A549 (cell line): ENCODE results near the gene PHC2. TPM values are rescaled to one million over a fixed set of nuclear protein-coding genes. Genes with fewer than 3 reads are reported as not detected.

Experiments used
- ATAC-seq, 2 experiments: fragments of 200-7000 bp in 1 of 2; fragments of >200 bp in 1 of 2; cut with Nextera tagmentation in 1 of 2; cut with Tn5 transposase in 1 of 2; 3 replicates each; pipeline versions ENCODE4 v1.8.0 to v1.9.1; 2018 to 2020; ENCODE audit warnings: mild to moderate bottlenecking in 1 of 2, moderate library complexity in 1 of 2
- CTCF ChIA-PET: fragments of 300-600 bp; sonication (Branson Sonifier 250); formaldehyde crosslinking; extraction: SDS; loops from one replicate; lab custom pipeline; 2021; ENCODE audit warnings: antibody characterized with exemption, inconsistent platforms; lab: Yijun Ruan, JAX
- POLR2A ChIA-PET: fragments of 350-600 bp; formaldehyde crosslinking; extraction: SDS; loops from one replicate; lab custom pipeline; 2021; ENCODE audit warnings: antibody characterized with exemption, inconsistent platforms; lab: Yijun Ruan, JAX
- DNase-seq, 2 experiments: peaks; one replicate each; pipeline versions ENCODE4 v3.0.0 to v3.0.0-alpha.2; 2011 to 2016; ENCODE audit warnings: low read depth in 1 of 2, low spot score in 1 of 2
- FAIRE-seq: peaks from 2 replicates; lab custom pipeline; 2011; peaks lifted over from hg19 to GRCh38; lab: Jason Lieb, UNC
- H3K27ac ChIP-seq, 2 experiments: fragments of >200 bp; sonication (Bioruptor Twin); formaldehyde crosslinking; 3 replicates each; pipeline ENCODE4 v1.5.1; 2016 to 2017
- H3K4me1 ChIP-seq: fragments of >200 bp; sonication (Bioruptor Twin); formaldehyde crosslinking; 3 replicates; pipeline ENCODE4 v1.6.1; 2016
- H3K4me2 ChIP-seq: fragments of >200 bp; sonication (Bioruptor Twin); formaldehyde crosslinking; 3 replicates; pipeline ENCODE4 v1.6.1; 2016
- H3K4me3 ChIP-seq: fragments of >200 bp; sonication (Bioruptor Twin); formaldehyde crosslinking; 3 replicates; pipeline ENCODE4 v1.5.1; 2016
- H3K9me3 ChIP-seq: fragments of >200 bp; sonication (Bioruptor Twin); formaldehyde crosslinking; 3 replicates; pipeline ENCODE4 v1.6.1; 2016
- ATOH8 ChIP-seq: fragments of 250-450 bp; sonication (Bioruptor Pico); IDR thresholded peaks from 2 replicates; pipeline ENCODE4 v1.5.0; 2020; ENCODE audit warnings: low read depth, mild to moderate bottlenecking, moderate library complexity
- CBX2 ChIP-seq: fragments of 200-600 bp; sonication (generic); IDR thresholded peaks from 2 replicates; pipeline ENCODE4 v1.6.1; 2016; ENCODE audit warnings: low read depth, mild to moderate bottlenecking, borderline replicate concordance
- CBX8 ChIP-seq: fragments of 200-600 bp; sonication (generic); IDR thresholded peaks from 2 replicates; pipeline ENCODE4 v1.6.1; 2016
- CHD2 ChIP-seq: fragments of 150-350 bp; IDR thresholded peaks from 2 replicates; pipeline ENCODE4 v1.6.1; 2014; ENCODE audit warnings: low read length; ENCODE audit not compliant: partially characterized antibody
- CHD4 ChIP-seq: fragments of 200-600 bp; sonication (generic); IDR thresholded peaks from 2 replicates; pipeline ENCODE4 v1.6.1; 2016; ENCODE audit warnings: antibody characterized with exemption, mild to moderate bottlenecking, borderline replicate concordance
- CTCF ChIP-seq: fragments of >200 bp; sonication (Bioruptor Twin); formaldehyde crosslinking; IDR thresholded peaks from 3 replicates; pipeline ENCODE4 v1.5.1; 2016
- EHMT2 ChIP-seq: fragments of 200-600 bp; sonication (generic); IDR thresholded peaks from 2 replicates; pipeline ENCODE4 v1.6.1; 2016; ENCODE audit warnings: antibody characterized with exemption, low read depth, mild to moderate bottlenecking, moderate library complexity
- ESRRA ChIP-seq: fragments of 150-350 bp; IDR thresholded peaks from 2 replicates; pipeline ENCODE4 v1.6.1; 2014; ENCODE audit warnings: mild to moderate bottlenecking, low read length, borderline replicate concordance
- FOSB ChIP-seq: fragments of 250-450 bp; sonication (Bioruptor Pico); IDR thresholded peaks from 2 replicates; pipeline ENCODE4 v1.5.0; 2020; ENCODE audit warnings: mild to moderate bottlenecking, moderate library complexity
- GATA3 ChIP-seq: IDR thresholded peaks from 2 replicates; pipeline ENCODE4 v1.6.1; 2012; ENCODE audit warnings: borderline replicate concordance
- HDAC2 ChIP-seq: fragments of 200-600 bp; sonication (generic); IDR thresholded peaks from 2 replicates; pipeline ENCODE4 v1.6.1; 2016
- HES2 ChIP-seq: fragments of >200 bp; sonication (Bioruptor Twin); formaldehyde crosslinking; IDR thresholded peaks from 2 replicates; pipeline ENCODE4 v1.6.1; 2016
- HOXB13 ChIP-seq: fragments of 250-450 bp; sonication (Bioruptor Pico); IDR thresholded peaks from 2 replicates; pipeline ENCODE4 v1.5.0; 2020; ENCODE audit warnings: low read depth, mild to moderate bottlenecking, moderate library complexity
- HOXB5 ChIP-seq: fragments of 250-450 bp; sonication (Bioruptor Pico); IDR thresholded peaks from 2 replicates; pipeline ENCODE4 v1.5.0; 2020; ENCODE audit warnings: mild to moderate bottlenecking, moderate library complexity
- JUN ChIP-seq, 2 experiments: fragments of >200 bp; sonication (Bioruptor Twin); formaldehyde crosslinking; IDR thresholded peaks; 2 replicates in 1 of 2; 3 replicates in 1 of 2; pipeline ENCODE4 v1.6.1; 2016 to 2017
- JUNB ChIP-seq: fragments of >200 bp; sonication (Bioruptor Twin); formaldehyde crosslinking; IDR thresholded peaks from 2 replicates; pipeline ENCODE4 v1.6.1; 2016
- KDM1A ChIP-seq: fragments of 200-600 bp; sonication (generic); IDR thresholded peaks from 2 replicates; pipeline ENCODE4 v1.6.1; 2016; ENCODE audit warnings: low read depth, mild to moderate bottlenecking
- MAX ChIP-seq: IDR thresholded peaks from 2 replicates; pipeline ENCODE4 v1.6.1; 2012
- MAZ ChIP-seq: fragments of 150-350 bp; IDR thresholded peaks from 2 replicates; pipeline ENCODE4 v1.6.1; 2014; ENCODE audit warnings: antibody characterized with exemption, low read depth, low read length, borderline replicate concordance
- MYC ChIP-seq: IDR thresholded peaks from 2 replicates; pipeline ENCODE4 v1.6.1; 2012; ENCODE audit warnings: mild to moderate bottlenecking, inconsistent platforms, low read length, improper control_type of control experiment, borderline replicate concordance
- NPAS2 ChIP-seq: fragments of 250-450 bp; sonication (Bioruptor Pico); IDR thresholded peaks from 2 replicates; pipeline ENCODE4 v1.8.0; 2022; ENCODE audit warnings: mild to moderate bottlenecking, moderate library complexity, borderline replicate concordance
- NR3C1 ChIP-seq: fragments of >200 bp; sonication (Bioruptor Twin); formaldehyde crosslinking; IDR thresholded peaks from 3 replicates; pipeline ENCODE4 v1.6.1; 2017
- PHF8 ChIP-seq: fragments of 200-600 bp; sonication (generic); IDR thresholded peaks from 2 replicates; pipeline ENCODE4 v1.6.1; 2016; ENCODE audit warnings: low read depth, mild to moderate bottlenecking, antibody characterized with exemption, moderate library complexity, borderline replicate concordance
- POLR2A ChIP-seq: IDR thresholded peaks from 2 replicates; pipeline ENCODE4 v1.6.1; 2012; ENCODE audit warnings: mild to moderate bottlenecking, low read length
- RAD21 ChIP-seq, 2 experiments: fragments of >200 bp in 1 of 2; sonication (Bioruptor Twin) in 1 of 2; formaldehyde crosslinking in 1 of 2; IDR thresholded peaks in 1 of 2; conservative IDR thresholded peaks in 1 of 2; 2 replicates in 1 of 2; 3 replicates in 1 of 2; pipeline ENCODE4 v1.6.1; 2012 to 2018; ENCODE audit warnings: inconsistent platforms in 1 of 2
- SMC3 ChIP-seq: fragments of >200 bp; sonication (Bioruptor Twin); formaldehyde crosslinking; IDR thresholded peaks from 3 replicates; pipeline ENCODE4 v1.6.1; 2018; ENCODE audit warnings: inconsistent platforms
- TFCP2L1 ChIP-seq: fragments of 250-450 bp; sonication (Bioruptor Pico); IDR thresholded peaks from 2 replicates; pipeline ENCODE4 v1.5.0; 2021; ENCODE audit warnings: mild to moderate bottlenecking
- TP53 ChIP-seq: fragments of 250-450 bp; sonication (Bioruptor Pico); IDR thresholded peaks from 2 replicates; pipeline ENCODE4 v1.5.0; 2021; ENCODE audit warnings: mild to moderate bottlenecking, moderate library complexity
- ZC3H11A ChIP-seq: fragments of 450-650 bp; IDR thresholded peaks from 2 replicates; pipeline ENCODE4 v1.6.1; 2014; ENCODE audit warnings: antibody characterized with exemption, mild to moderate bottlenecking
- ZFP36 ChIP-seq: fragments of 450-650 bp; IDR thresholded peaks from 2 replicates; pipeline ENCODE4 v1.6.1; 2014; ENCODE audit warnings: borderline replicate concordance; ENCODE audit not compliant: partially characterized antibody
- WGBS: methylation state at CpG from one replicate; pipeline ENCODE4 v1.1.6; 2017; ENCODE audit errors: missing lambda C conversion rate; 5-methylcytosine and 5-hydroxymethylcytosine counted together
- polyA plus RNA-seq, 4 experiments: library from polyadenylated mRNA; depleted of rRNA in 3 of 4; stranded (reverse); fragments of >200 nt; fragmentation: RNase III in 1 of 4; extraction: RNeasy Plus Mini Kit Qiagen cat#74134 plus additional on column Dnase treatment in 1 of 4; gene quantifications; 2 replicates in 3 of 4; 3 replicates in 1 of 4; pipeline ENCODE4 v1.2.3, GENCODE V29; 2011 to 2017
- TF ChIP-seq, protein P1 (sequence below): fragments of 450-650 bp; IDR thresholded peaks from 2 replicates; pipeline ENCODE4 v1.6.1; 2014; ENCODE audit warnings: antibody characterized with exemption

Gene PHC2
- polyA plus RNA-seq, 2 of the 4 experiments (the other 2 are of a cell fraction): 29.9 to 33.2 TPM

GRCh38 chr1:33470495-33471012, 39.7 kb upstream of the PHC2 start:
- H3K4me1 ChIP-seq: peaks cover 9% of the 10 kb centered on the region
- CTCF ChIA-PET: interaction anchor here (0.7 to 8.3 kb wide), 30 partner anchors 9 to 381 kb away, joined by 3 to 74 read pairs (median 4); no protein-coding TSS in a partner anchor
- no peak overlapping the region for H3K4me3 ChIP-seq
- ATAC-seq: peak; percentile 71 to 76
- 0 out of 3 replicates have a peak overlapping the region, but pooled peaks have one; percentile 35 for H3K4me2 ChIP-seq
- 9% methylated on average over 11 of the region's 11 CpGs for WGBS
- peak; percentile 73 for TF ChIP-seq CTCF
- no peak for TF ChIP-seq MAZ
- no peak for TF ChIP-seq MAX
- TF ChIP-seq POLR2A: no peak
- TF ChIP-seq, protein P1, sequence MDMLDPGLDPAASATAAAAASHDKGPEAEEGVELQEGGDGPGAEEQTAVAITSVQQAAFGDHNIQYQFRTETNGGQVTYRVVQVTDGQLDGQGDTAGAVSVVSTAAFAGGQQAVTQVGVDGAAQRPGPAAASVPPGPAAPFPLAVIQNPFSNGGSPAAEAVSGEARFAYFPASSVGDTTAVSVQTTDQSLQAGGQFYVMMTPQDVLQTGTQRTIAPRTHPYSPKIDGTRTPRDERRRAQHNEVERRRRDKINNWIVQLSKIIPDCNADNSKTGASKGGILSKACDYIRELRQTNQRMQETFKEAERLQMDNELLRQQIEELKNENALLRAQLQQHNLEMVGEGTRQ: no peak
- peak; percentile 77 to 82 for TF ChIP-seq RAD21 (conservative IDR thresholded peaks at IDR 0.05 in 1 of 2, IDR thresholded peaks at IDR 0.05 in 1 of 2)
- TF ChIP-seq NPAS2 (CRISPR knock-in tag): no peak
- peak; percentile 54; the same call in 2 of the 3 replicates for TF ChIP-seq SMC3
- TF ChIP-seq, all 56 proteins: peak for 3
- POLR2A ChIA-PET: no interaction called here
- Histone ChIP-seq H3K27ac (no peak overlapping the region), H3K9me3 (no peaks in the 10 kb centered on the region)
- peak; percentile 68 to 72 for DNase-seq
- FAIRE-seq: no peak

DNA sequence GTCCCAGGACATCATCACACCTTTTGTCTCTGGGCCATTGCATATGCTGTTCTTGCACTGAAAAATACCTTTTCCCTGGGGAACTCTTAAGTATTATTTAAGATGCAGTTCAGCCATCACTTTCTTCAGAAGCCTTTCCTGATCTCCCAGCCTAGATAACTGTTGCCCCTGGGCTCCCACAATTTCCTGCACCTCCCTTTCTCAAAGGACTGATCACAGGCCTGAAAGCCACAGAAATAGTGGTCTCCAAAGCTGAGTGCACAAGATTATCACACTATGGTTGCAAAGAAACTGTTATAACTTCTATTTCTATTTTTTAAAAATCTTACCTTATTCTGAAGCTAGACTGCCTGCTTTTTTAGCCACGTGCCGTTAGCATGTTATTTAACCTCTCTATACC, 38.8 kb upstream of the PHC2 start:
- 97% methylated on average over 2 of the region's 2 CpGs for WGBS
- TF ChIP-seq TP53 (CRISPR knock-in tag): no peak
- TF ChIP-seq HOXB13 (CRISPR knock-in tag): no peak
- TF ChIP-seq ESRRA: no peak
- TF ChIP-seq NPAS2 (CRISPR knock-in tag): no peak
- TF ChIP-seq SMC3: no peak
- no peak for TF ChIP-seq CHD4
- no peak for TF ChIP-seq HDAC2
- TF ChIP-seq PHF8: no peak
- no peak for TF ChIP-seq KDM1A
- no peak for TF ChIP-seq CBX2
- no peak for TF ChIP-seq TFCP2L1
- TF ChIP-seq NR3C1: no peak
- no peak for TF ChIP-seq ATOH8 (CRISPR knock-in tag)
- TF ChIP-seq ZC3H11A: no peak
- no peak for TF ChIP-seq POLR2A
- H3K27ac ChIP-seq: no peak overlapping the region
- FAIRE-seq (no peak), DNase-seq (no peak), ATAC-seq (no peak)
- ChIA-PET POLR2A (no interaction called here), CTCF (interaction anchor here (0.7 to 8.3 kb wide), 13 partner anchors 9 to 328 kb away, joined by 3 to 74 read pairs (median 4); no protein-coding TSS in a partner anchor)
- H3K9me3 ChIP-seq: no peaks in the 10 kb centered on the region
- no peak overlapping the region for H3K4me2 ChIP-seq
- peaks cover 9% of the 10 kb centered on the region for H3K4me1 ChIP-seq
- no peak overlapping the region for H3K4me3 ChIP-seq

GRCh38 chr1:33468967-33469366, 38.1 kb upstream of the PHC2 start:
- FAIRE-seq: no peak
- 57% methylated on average over 3 of the region's 3 CpGs for WGBS
- DNase-seq: no peak
- H3K4me3 ChIP-seq: no peak overlapping the region
- CTCF ChIA-PET: interaction anchor here (0.9 to 8.3 kb wide), 4 partner anchors 9 to 327 kb away, joined by 3 to 74 read pairs (median 32); no protein-coding TSS in a partner anchor
- TF ChIP-seq HES2 (no peak), HOXB5 (CRISPR knock-in tag) (no peak), NR3C1 (no peak), JUNB (no peak), EHMT2 (no peak), CBX8 (no peak), CBX2 (no peak), JUN (IDR thresholded peaks at IDR 0.05) (no peak), CHD2 (no peak), GATA3 (no peak), MYC (no peak), ZFP36 (no peak), FOSB (CRISPR knock-in tag) (no peak)
- TF ChIP-seq, all 56 proteins: peak for 0
- Histone ChIP-seq H3K27ac (no peak overlapping the region), H3K4me1 (peaks cover 9% of the 10 kb centered on the region), H3K4me2 (no peak overlapping the region), H3K9me3 (no peaks in the 10 kb centered on the region)
- ATAC-seq: no peak
- POLR2A ChIA-PET: no interaction called here
